Inferior parietal cortex (tissue), 1 donor: Measurements from ENCODE around the gene SPAG16.

Source experiments
- DNase-seq: peaks from one replicate; pipeline ENCODE4 v3.0.0-alpha.2; 2016; ENCODE audit errors: extremely low spot score

The SPAG16 gene

DNA sequence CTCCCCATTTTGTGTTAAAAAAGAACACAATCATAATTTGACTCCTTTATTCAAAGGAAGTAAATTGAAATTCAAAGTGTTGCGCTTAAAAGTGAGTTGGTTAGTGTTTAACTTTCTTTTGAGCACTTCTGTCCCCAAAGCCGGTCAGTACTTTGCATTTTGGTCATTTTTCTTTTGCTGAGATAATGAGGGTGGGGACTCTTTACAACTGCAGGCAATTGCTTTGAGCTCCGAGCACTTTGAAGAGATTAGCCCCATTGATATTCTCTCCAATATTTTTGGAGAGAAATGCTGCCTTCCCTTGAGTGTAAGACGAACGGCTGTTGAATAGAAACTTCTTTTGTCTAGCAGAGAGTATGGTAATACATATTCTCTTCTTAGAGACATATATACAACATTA lies 885.0 kb downstream of the SPAG16 start:
- no peak for DNase-seq

DNA sequence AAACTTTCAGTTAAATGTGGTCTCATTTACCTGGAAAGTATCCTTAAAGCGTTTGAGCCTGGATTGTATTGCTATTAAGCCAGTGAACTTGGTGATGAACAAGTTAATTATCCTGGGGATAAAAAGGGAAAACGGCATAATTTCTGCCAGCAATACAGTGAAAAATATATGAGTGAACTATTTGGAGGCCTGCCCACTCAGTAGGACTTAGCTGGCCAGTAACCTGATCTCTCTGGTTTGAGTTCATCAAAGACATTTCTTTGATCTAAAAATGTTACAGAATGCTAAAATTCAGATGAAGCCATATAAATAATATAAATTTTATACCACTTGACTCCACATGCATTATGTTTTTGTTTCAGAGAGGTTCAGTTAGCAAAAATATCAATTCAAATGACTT lies 885.5 kb downstream of the SPAG16 start:
- DNase-seq: no peak

- DNase-seq: no peak
These were observed 890.3 kb downstream of the SPAG16 start for GRCh38 chr2:214174563-214174962.

DNA sequence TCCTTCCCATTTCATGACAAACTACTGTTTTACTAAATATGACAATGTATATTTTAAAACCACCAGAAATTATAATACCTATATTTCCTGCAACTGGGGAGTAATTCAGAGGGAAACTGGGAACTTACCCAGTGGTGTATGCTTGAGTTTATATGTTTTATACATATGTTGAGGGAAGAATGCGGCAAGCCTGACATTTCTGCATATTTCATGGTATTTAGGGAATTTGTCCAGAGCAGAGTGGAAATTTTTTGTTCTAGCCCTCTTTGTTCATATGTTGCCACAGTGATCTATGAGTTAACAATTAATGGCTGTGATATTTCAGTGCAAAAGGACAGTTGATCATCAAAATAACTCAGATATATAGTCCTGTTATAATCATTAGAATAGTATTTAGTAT lies 895.8 kb downstream of the SPAG16 start:
- DNase-seq: no peak

GRCh38 chr2:214180686-214181085 lies 896.4 kb downstream of the SPAG16 start:
- no peak for DNase-seq

GRCh38 chr2:214184461-214184860 lies 900.2 kb downstream of the SPAG16 start:
- DNase-seq: no peak

- DNase-seq: no peak
These were observed 901.3 kb downstream of the SPAG16 start for GRCh38 chr2:214185546-214185945.

GRCh38 chr2:214192711-214193110 lies 908.4 kb downstream of the SPAG16 start:
- no peak for DNase-seq

GRCh38 chr2:214193943-214194342 lies 909.7 kb downstream of the SPAG16 start:
- no peak for DNase-seq

GRCh38 chr2:214196260-214196659 lies 912.0 kb downstream of the SPAG16 start:
- no peak for DNase-seq

GRCh38 chr2:214201892-214202291 lies 917.6 kb downstream of the SPAG16 start:
- DNase-seq: no peak

DNA sequence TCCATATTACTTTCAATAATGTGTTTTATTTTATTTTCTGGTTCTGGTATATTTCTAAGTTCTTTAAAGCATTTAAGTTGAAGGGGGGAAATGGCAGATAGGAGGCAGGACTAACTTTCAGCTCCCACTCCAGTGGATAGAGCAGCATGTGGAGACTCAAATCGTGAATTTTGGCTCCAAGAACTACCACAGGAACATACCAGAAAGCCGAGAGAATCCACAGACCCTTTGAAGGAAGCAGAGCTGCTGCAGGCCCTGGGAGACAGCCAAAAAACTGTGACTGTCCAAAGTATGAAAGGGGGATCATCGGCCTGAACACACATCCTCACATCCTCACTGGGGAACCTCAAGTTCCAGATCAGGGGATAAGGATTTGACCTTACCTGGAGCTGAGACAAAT lies 919.0 kb downstream of the SPAG16 start:
- DNase-seq: no peak

DNA sequence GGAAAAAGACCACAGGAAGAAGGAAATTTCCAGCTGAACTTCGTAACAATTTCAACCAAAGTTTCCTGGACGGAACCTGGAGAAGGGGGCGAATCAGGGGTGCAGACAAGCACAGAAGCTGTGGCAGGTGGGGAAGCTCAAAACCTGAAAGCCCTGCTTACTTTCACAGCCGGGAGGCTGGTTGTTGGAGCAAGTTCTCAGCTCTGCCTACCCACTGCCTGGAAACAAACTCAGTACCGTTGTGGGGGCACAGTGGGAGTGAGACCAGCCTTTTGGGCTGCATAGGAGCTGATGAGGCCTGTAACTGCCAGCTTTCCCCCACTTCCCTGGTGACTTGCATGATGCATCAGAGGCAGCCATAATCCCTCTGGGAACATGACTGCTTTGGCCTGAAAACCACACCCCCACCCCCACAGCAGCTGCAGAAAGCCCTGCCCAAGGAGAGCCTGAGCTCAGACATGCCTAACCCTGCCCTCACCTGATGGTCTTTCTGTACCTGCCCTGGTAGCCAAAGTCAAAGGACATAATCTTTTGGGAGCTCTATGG lies 919.6 kb downstream of the SPAG16 start:
- no peak for DNase-seq

DNA sequence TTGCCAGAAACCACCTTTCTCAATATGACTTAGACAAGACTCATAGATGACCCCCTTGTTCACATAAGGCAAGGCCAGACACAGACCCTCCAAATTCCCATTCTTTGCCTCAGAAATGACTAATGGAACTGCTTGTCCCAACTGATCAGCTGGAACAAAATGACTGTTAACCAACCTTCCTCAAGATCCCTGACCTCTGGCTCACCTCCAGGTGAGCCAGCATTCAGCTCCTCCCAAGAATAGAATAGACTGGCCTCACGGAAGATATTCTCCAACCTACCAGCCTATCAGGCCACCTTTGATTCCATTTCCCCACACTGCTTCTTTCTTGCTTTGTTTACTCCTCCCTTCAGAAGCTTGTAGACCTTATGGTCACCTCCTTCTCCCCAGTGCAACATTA lies 930.8 kb downstream of the SPAG16 start:
- no peak for DNase-seq

GRCh38 chr2:214217136-214217535 lies 932.9 kb downstream of the SPAG16 start:
- no peak for DNase-seq

- no peak for DNase-seq
These were observed 933.3 kb downstream of the SPAG16 start for GRCh38 chr2:214217599-214217998.

DNA sequence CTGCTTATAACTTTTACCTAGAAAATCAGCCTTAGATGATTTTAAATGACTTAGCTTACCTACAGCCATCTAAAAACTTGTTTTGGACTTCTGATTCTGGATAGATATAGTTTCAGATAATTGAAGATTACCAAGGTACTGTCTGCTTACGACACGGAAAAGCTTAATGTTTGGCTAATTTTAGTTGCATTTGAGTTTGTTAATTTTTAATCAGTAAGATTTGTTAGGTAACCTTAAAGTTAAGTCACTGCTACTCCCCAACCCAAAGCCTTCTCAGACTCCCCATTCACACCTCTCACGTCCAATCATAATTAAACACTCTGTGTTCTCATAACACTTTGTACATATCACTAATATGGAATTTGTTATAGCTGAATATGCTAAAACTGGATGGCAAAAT lies 936.0 kb downstream of the SPAG16 start:
- DNase-seq: no peak

GRCh38 chr2:214226061-214226460 lies 941.8 kb downstream of the SPAG16 start:
- no peak for DNase-seq

GRCh38 chr2:214232271-214232670 lies 948.0 kb downstream of the SPAG16 start:
- no peak for DNase-seq

DNA sequence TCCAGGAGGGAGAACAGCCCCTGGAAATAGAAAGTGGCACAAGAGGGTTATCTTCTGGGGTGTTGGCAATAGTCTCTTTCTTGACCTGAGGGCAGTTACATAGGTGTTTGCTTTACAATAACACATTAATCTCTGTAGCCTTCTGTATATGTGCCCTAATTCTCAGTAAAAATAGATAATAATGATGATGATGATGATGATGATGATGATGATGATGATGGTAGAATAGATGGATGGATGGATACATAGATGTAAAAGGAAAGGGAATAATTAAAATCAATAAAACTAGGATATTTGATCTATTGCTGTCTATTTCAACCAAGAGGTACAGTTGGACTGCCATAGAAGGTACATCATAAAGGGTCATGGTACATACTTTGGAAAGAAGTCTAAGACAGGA lies 948.9 kb downstream of the SPAG16 start:
- DNase-seq: no peak

DNA sequence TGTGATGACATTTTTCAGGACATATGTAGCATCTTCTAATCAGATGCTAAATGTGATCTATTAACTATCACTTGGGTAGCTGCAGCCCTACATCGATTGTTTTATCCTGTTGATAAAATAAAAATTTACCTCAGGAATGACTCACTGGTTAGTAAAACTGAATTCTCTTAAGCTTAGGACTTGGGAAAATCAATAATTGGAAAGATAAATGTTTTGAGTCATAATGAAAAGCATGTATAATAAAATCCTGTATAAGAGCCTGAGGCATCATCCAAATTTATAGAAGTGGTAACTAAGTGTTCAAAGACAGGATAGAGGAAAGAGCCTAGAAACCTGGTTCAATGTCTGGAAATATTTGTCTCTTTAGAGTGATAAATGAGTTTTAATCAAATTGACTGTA lies 958.5 kb downstream of the SPAG16 start:
- DNase-seq: no peak

- no peak for DNase-seq
These were observed 960.6 kb downstream of the SPAG16 start for GRCh38 chr2:214244847-214245246.

GRCh38 chr2:214246417-214246816 lies 962.2 kb downstream of the SPAG16 start:
- DNase-seq: no peak

DNA sequence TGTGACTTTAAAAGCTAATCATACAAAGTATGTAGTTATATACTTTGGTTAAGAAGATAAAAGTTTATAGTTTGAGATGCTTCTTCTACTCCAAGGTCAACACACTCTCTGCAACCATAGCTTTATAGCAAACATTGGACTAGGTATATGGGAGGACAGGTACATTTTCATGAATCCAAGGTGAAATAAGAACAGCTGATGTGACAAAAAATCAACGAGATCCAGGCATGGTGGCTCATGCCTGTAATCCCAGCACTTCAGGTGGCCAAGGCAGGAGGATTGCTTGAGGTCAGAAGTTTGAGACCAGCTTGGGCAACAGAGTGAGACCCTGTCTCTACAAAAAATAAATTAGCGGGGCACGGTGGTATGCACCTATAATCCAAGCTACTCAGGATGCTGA lies 963.3 kb downstream of the SPAG16 start:
- no peak for DNase-seq

DNA sequence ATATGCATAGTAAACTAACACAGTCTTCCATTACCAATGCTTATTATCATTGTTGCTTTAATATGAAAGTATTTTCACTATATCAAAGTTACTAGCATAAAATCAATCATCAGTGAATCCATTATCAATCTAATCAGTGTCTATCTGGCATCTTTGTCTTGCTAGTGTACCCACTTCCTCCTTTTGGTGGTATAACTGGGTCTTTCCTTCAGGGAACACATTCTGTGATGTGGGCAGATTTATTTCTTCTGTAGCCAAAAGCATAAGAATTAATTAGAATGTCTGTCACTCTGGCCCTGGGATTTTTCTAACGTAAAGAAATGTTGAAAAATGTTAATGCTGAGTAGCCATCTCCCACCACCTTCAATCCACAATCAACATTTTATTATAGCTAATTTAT lies 970.8 kb downstream of the SPAG16 start:
- no peak for DNase-seq
